Measurements from ENCODE around the gene PCDH18. TPM values are rescaled to one million over a fixed set of nuclear protein-coding genes. Genes with fewer than 3 reads are reported as not detected.
"Not testable (repeated sequence)": the region's sequence is repeated elsewhere in the genome, so short reads cannot be mapped to it uniquely, and the experiment has no call there.

Gene PCDH18
- total and polyA plus RNA-seq, 2 experiments from 2014 or later, result 19.5 to 68.1 TPM

- H2AFZ ChIP-seq; H3K4me3 ChIP-seq; H3K4me3 Mint-ChIP-seq; H3K36me3 ChIP-seq (ENCODE audit: insufficient read depth); H4K20me1 ChIP-seq (replicated peaks; ENCODE audit: insufficient read depth); H3F3A ChIP-seq (replicated peaks; ENCODE audit: low read depth); H3K36me3 Mint-ChIP-seq (ENCODE audit: low read depth); H3K27ac ChIP-seq (ENCODE audit: low read depth); ATAC-seq; H3K27me3 Mint-ChIP-seq (ENCODE audit: insufficient read depth, low read depth, poor library complexity); H3K9me2 ChIP-seq (ENCODE audit: insufficient read depth); H3K79me2 ChIP-seq (replicated peaks; ENCODE audit: insufficient read depth); H3K4me1 Mint-ChIP-seq; H3K27ac Mint-ChIP-seq; H3K27me3 ChIP-seq (ENCODE audit: insufficient read depth); H3K9me3 Mint-ChIP-seq; H3K4me2 ChIP-seq; H3K4me1 ChIP-seq (ENCODE audit: insufficient read depth); DNase-seq (ENCODE audit: low spot score): not testable (repeated sequence)
These were observed 48.9 kb downstream of the PCDH18 start for GRCh38 chr4:137483313-137483959.

- not testable (repeated sequence) for H3F3A ChIP-seq (replicated peaks; ENCODE audit: low read depth); H2AFZ ChIP-seq; H3K27me3 Mint-ChIP-seq (ENCODE audit: insufficient read depth, low read depth, poor library complexity); H3K36me3 ChIP-seq (ENCODE audit: insufficient read depth); ATAC-seq; H3K27ac ChIP-seq (ENCODE audit: low read depth); H3K9me2 ChIP-seq (ENCODE audit: insufficient read depth); H4K20me1 ChIP-seq (replicated peaks; ENCODE audit: insufficient read depth); H3K4me2 ChIP-seq; H3K9me3 Mint-ChIP-seq; H3K27me3 ChIP-seq (ENCODE audit: insufficient read depth); H3K4me3 ChIP-seq; DNase-seq (ENCODE audit: low spot score); H3K36me3 Mint-ChIP-seq (ENCODE audit: low read depth); H3K4me3 Mint-ChIP-seq; H3K4me1 Mint-ChIP-seq; H3K27ac Mint-ChIP-seq; H3K79me2 ChIP-seq (replicated peaks; ENCODE audit: insufficient read depth)
- H3K4me1 ChIP-seq (ENCODE audit: insufficient read depth), result peaks cover 13% of the 10 kb centered on the region; the same call in 1 of the 2 replicates
These were observed 52.6 kb downstream of the PCDH18 start for GRCh38 chr4:137479657-137480056.

- Histone ChIP-seq H3K27ac (ENCODE audit: low read depth) (no peak overlapping the region), H3K36me3 (ENCODE audit: insufficient read depth) (no peaks in the 10 kb centered on the region), H3K4me2 (no peak overlapping the region), H3K4me1 (ENCODE audit: insufficient read depth) (peaks cover 14% of the 10 kb centered on the region; the same call in 1 of the 2 replicates), H3K4me3 (no peak overlapping the region), H3K79me2 (replicated peaks; ENCODE audit: insufficient read depth) (no peaks in the 10 kb centered on the region), H2AFZ (no peak overlapping the region), H3K27me3 (ENCODE audit: insufficient read depth) (no peaks in the 10 kb centered on the region), H3F3A (replicated peaks; ENCODE audit: low read depth) (no peaks in the 10 kb centered on the region), H3K9me2 (ENCODE audit: insufficient read depth) (0 out of 2 replicates have a peak, but pooled peaks cover 4% of the 10 kb centered on the region), H4K20me1 (replicated peaks; ENCODE audit: insufficient read depth) (no peaks in the 10 kb centered on the region)
- DNase-seq (ENCODE audit: low spot score) (peak; percentile 14), ATAC-seq (no peak)
- Mint-ChIP-seq H3K4me3 (no peak overlapping the region), H3K27me3 (ENCODE audit: insufficient read depth, low read depth, poor library complexity) (peaks cover 1% of the 10 kb centered on the region), H3K9me3 (peaks cover 8% of the 10 kb centered on the region; the same call in 2 of the 3 replicates), H3K4me1 (peaks cover 4% of the 10 kb centered on the region; the same call in 1 of the 3 replicates), H3K27ac (no peak overlapping the region), H3K36me3 (ENCODE audit: low read depth) (peaks cover 7% of the 10 kb centered on the region; the same call in 2 of the 3 replicates)
- TF ChIP-seq, protein P1, sequence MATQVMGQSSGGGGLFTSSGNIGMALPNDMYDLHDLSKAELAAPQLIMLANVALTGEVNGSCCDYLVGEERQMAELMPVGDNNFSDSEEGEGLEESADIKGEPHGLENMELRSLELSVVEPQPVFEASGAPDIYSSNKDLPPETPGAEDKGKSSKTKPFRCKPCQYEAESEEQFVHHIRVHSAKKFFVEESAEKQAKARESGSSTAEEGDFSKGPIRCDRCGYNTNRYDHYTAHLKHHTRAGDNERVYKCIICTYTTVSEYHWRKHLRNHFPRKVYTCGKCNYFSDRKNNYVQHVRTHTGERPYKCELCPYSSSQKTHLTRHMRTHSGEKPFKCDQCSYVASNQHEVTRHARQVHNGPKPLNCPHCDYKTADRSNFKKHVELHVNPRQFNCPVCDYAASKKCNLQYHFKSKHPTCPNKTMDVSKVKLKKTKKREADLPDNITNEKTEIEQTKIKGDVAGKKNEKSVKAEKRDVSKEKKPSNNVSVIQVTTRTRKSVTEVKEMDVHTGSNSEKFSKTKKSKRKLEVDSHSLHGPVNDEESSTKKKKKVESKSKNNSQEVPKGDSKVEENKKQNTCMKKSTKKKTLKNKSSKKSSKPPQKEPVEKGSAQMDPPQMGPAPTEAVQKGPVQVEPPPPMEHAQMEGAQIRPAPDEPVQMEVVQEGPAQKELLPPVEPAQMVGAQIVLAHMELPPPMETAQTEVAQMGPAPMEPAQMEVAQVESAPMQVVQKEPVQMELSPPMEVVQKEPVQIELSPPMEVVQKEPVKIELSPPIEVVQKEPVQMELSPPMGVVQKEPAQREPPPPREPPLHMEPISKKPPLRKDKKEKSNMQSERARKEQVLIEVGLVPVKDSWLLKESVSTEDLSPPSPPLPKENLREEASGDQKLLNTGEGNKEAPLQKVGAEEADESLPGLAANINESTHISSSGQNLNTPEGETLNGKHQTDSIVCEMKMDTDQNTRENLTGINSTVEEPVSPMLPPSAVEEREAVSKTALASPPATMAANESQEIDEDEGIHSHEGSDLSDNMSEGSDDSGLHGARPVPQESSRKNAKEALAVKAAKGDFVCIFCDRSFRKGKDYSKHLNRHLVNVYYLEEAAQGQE (IDR thresholded peaks at IDR 0.05; ENCODE audit: unreplicated experiment), result no peak
- TF ChIP-seq JUNB (IDR thresholded peaks at IDR 0.05; ENCODE audit: unreplicated experiment), result no peak
- TF ChIP-seq EZH2 (IDR thresholded peaks at IDR 0.05; ENCODE audit: low read depth, unreplicated experiment), result no peak
- TF ChIP-seq EZH2phosphoT487 (IDR thresholded peaks at IDR 0.05; ENCODE audit: unreplicated experiment), result no peak
- TF ChIP-seq, protein P2, sequence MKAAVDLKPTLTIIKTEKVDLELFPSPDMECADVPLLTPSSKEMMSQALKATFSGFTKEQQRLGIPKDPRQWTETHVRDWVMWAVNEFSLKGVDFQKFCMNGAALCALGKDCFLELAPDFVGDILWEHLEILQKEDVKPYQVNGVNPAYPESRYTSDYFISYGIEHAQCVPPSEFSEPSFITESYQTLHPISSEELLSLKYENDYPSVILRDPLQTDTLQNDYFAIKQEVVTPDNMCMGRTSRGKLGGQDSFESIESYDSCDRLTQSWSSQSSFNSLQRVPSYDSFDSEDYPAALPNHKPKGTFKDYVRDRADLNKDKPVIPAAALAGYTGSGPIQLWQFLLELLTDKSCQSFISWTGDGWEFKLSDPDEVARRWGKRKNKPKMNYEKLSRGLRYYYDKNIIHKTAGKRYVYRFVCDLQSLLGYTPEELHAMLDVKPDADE (IDR thresholded peaks at IDR 0.05), result no peak
- TF ChIP-seq, protein P3, sequence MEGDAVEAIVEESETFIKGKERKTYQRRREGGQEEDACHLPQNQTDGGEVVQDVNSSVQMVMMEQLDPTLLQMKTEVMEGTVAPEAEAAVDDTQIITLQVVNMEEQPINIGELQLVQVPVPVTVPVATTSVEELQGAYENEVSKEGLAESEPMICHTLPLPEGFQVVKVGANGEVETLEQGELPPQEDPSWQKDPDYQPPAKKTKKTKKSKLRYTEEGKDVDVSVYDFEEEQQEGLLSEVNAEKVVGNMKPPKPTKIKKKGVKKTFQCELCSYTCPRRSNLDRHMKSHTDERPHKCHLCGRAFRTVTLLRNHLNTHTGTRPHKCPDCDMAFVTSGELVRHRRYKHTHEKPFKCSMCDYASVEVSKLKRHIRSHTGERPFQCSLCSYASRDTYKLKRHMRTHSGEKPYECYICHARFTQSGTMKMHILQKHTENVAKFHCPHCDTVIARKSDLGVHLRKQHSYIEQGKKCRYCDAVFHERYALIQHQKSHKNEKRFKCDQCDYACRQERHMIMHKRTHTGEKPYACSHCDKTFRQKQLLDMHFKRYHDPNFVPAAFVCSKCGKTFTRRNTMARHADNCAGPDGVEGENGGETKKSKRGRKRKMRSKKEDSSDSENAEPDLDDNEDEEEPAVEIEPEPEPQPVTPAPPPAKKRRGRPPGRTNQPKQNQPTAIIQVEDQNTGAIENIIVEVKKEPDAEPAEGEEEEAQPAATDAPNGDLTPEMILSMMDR (conservative IDR thresholded peaks at IDR 0.05; ENCODE audit: low read depth in 2 of 2), result peak in 1 of 2 experiments; percentile 21; a peak in 2 of 4 replicates
These were observed 55.9 kb downstream of the PCDH18 start for GRCh38 chr4:137476345-137476744.
